Lower lobe of right lung (tissue), 2 donors: ENCODE measurements around the gene STK4. TPM values are rescaled to one million over a fixed set of nuclear protein-coding genes. Genes with fewer than 3 reads are reported as not detected.

Experiments used
- ATAC-seq, 2 donors: fragments of 200-7000 bp; cut with Tn5 transposase; one replicate each; pipeline ENCODE4 v1.9.1; 2020 to 2022; ENCODE audit warnings: mild to moderate bottlenecking in 2 of 2, moderate library complexity in 2 of 2
- DNase-seq: peaks from one replicate; pipeline ENCODE4 v3.0.0-alpha.2; 2020
- H3K27ac ChIP-seq: fragments of 200-600 bp; one replicate; pipeline ENCODE4 v1.8.0; 2022
- H3K27me3 ChIP-seq: fragments of 200-600 bp; one replicate; pipeline ENCODE4 v1.8.0; 2022; ENCODE audit warnings: low read depth
- H3K36me3 ChIP-seq: fragments of 200-600 bp; one replicate; pipeline ENCODE4 v1.8.0; 2022; ENCODE audit warnings: mild to moderate bottlenecking
- H3K4me1 ChIP-seq: fragments of 200-600 bp; one replicate; pipeline ENCODE4 v1.8.0; 2022
- H3K4me3 ChIP-seq: fragments of 200-600 bp; one replicate; pipeline ENCODE4 v1.8.0; 2022; ENCODE audit warnings: mild to moderate bottlenecking
- H3K9me3 ChIP-seq: fragments of 200-600 bp; one replicate; pipeline ENCODE4 v1.8.0; 2022
- CTCF ChIP-seq: fragments of 200-600 bp; IDR thresholded peaks from one replicate; pipeline ENCODE4 v1.8.0; 2022; ENCODE audit warnings: antibody characterized with exemption, mild to moderate bottlenecking
- intact Hi-C: fragments of 100-400 bp; cut with DNase I; formaldehyde crosslinking; loops from one replicate; pipeline ENCODE4 v1.11.0; 2022
- total RNA-seq: library from RNA; stranded (reverse); fragmentation: NEBNext Ultra II Directional; extraction: Animal tissue kit (Norgen Biotek cat#: 25700); gene quantifications from one replicate; pipeline ENCODE4 v1.2.1, GENCODE V29; 2021
- donor health status: DM: no; HTN: yes; CAD: no; lungs with severe emphysema.

The STK4 gene
- total RNA-seq, 1 donor from 2014 or later: 73.4 TPM

GRCh38 chr20:45049904-45050471 is 83.7 kb downstream of the STK4 start:
- DNase-seq (no peak), ATAC-seq (no peak)
- Histone ChIP-seq H3K9me3 (no peaks in the 10 kb centered on the region), H3K27me3 (no peaks in the 10 kb centered on the region), H3K4me1 (peaks cover 45% of the 10 kb centered on the region), H3K27ac (no peak overlapping the region), H3K36me3 (peaks cover 15% of the 10 kb centered on the region), H3K4me3 (no peak overlapping the region)
- intact Hi-C loops: no loop called here
- no peak for TF ChIP-seq CTCF

GRCh38 chr20:45051204-45052060 is 85.1 kb downstream of the STK4 start:
- TF ChIP-seq CTCF: no peak
- no peak overlapping the region for H3K27ac ChIP-seq
- no peaks in the 10 kb centered on the region for H3K9me3 ChIP-seq
- no peaks in the 10 kb centered on the region for H3K27me3 ChIP-seq
- H3K4me1 ChIP-seq: peaks cover 45% of the 10 kb centered on the region
- intact Hi-C loops: no loop called here
- DNase-seq: no peak
- no peak for ATAC-seq
- H3K36me3 ChIP-seq: peaks cover 21% of the 10 kb centered on the region
- H3K4me3 ChIP-seq: no peak overlapping the region

GRCh38 chr20:45052698-45053429 is 86.6 kb downstream of the STK4 start:
- ATAC-seq: peak; percentile 72 to 79
- intact Hi-C loops: no loop called here
- TF ChIP-seq CTCF: no peak
- Histone ChIP-seq H3K9me3 (no peaks in the 10 kb centered on the region), H3K27ac (peak overlapping the region; percentile 50), H3K4me3 (no peak overlapping the region), H3K36me3 (peaks cover 19% of the 10 kb centered on the region), H3K4me1 (peaks cover 45% of the 10 kb centered on the region), H3K27me3 (no peaks in the 10 kb centered on the region)
- DNase-seq: no peak

GRCh38 chr20:45053430-45054351 is 87.4 kb downstream of the STK4 start:
- H3K4me3 ChIP-seq: no peak overlapping the region
- DNase-seq: no peak
- intact Hi-C loops: no loop called here
- H3K27ac ChIP-seq: peak overlapping the region; percentile 50
- peak; percentile 9 to 33 for ATAC-seq
- no peaks in the 10 kb centered on the region for H3K9me3 ChIP-seq
- no peaks in the 10 kb centered on the region for H3K27me3 ChIP-seq
- H3K36me3 ChIP-seq: peaks cover 15% of the 10 kb centered on the region
- no peak for TF ChIP-seq CTCF
- H3K4me1 ChIP-seq: peaks cover 45% of the 10 kb centered on the region

- no peak for TF ChIP-seq CTCF
- no peaks in the 10 kb centered on the region for H3K9me3 ChIP-seq
- H3K27me3 ChIP-seq: no peaks in the 10 kb centered on the region
- peaks cover 38% of the 10 kb centered on the region for H3K4me1 ChIP-seq
- intact Hi-C loops: no loop called here
- DNase-seq (no peak), ATAC-seq (no peak)
- no peak overlapping the region for H3K4me3 ChIP-seq
- peaks cover 15% of the 10 kb centered on the region for H3K36me3 ChIP-seq
- H3K27ac ChIP-seq: no peak overlapping the region
These were observed 88.7 kb downstream of the STK4 start for GRCh38 chr20:45055056-45055455.
